Hematopoietic multipotent progenitor cell (in vitro differentiated cells): Measurements from ENCODE around the gene FUS. TPM values are rescaled to one million over a fixed set of nuclear protein-coding genes. Genes with fewer than 3 reads are reported as not detected.
"Not testable (repeated sequence)": the region's sequence is repeated elsewhere in the genome, so short reads cannot be mapped to it uniquely, and the experiment has no call there.

ENCODE experiments used
- DNase-seq, 3 donors: peaks; one replicate each; pipeline ENCODE4 v3.0.0-alpha.2; 2011 to 2015; ENCODE audit warnings: low read depth in 2 of 3, low spot score in 2 of 3
- total RNA-seq: library from RNA; depleted of rRNA; stranded (reverse); fragments of >200 nt; gene quantifications from one replicate; pipeline ENCODE4 v1.2.3, GENCODE V29; 2012

The FUS gene
- total RNA-seq, 1 donor, result 104 TPM

GRCh38 chr16:31143011-31143693, 36.8 kb upstream of the FUS start:
- no peak for DNase-seq

DNA sequence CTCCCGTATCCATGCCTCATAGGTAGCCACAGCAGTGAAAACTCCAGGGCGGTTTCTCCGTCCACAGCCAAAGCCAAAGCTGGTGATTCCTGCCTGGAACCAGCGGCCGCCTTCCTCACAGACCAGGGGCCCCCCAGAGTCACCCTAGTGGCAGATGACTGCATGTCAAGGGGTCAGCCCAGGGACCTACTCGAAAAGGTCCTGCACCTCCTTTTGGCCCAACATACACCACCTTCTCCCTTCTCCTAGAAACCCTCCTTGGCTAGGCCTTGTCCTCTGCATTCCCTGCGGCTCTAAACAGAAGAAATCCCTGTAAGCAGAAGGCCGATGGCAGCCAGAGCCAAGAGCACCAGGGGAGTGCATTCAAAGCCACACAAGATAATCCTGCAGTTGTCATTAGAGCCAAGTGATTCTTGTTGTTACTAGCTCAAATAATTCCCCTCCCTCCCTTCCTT, 36.2 kb upstream of the FUS start:
- DNase-seq, result no peak

GRCh38 chr16:31144418-31144817, 35.5 kb upstream of the FUS start:
- not testable (repeated sequence) for DNase-seq

- no peak for DNase-seq
Observed at GRCh38 chr16:31145398-31145990, 34.4 kb upstream of the FUS start.

- DNase-seq, result no peak
Observed at GRCh38 chr16:31147574-31147973, 32.4 kb upstream of the FUS start.

GRCh38 chr16:31148281-31148728, 31.6 kb upstream of the FUS start:
- no peak for DNase-seq

GRCh38 chr16:31148896-31149295, 31.0 kb upstream of the FUS start:
- DNase-seq, result no peak

- no peak for DNase-seq
Observed at GRCh38 chr16:31149332-31149731, 30.6 kb upstream of the FUS start.

DNA sequence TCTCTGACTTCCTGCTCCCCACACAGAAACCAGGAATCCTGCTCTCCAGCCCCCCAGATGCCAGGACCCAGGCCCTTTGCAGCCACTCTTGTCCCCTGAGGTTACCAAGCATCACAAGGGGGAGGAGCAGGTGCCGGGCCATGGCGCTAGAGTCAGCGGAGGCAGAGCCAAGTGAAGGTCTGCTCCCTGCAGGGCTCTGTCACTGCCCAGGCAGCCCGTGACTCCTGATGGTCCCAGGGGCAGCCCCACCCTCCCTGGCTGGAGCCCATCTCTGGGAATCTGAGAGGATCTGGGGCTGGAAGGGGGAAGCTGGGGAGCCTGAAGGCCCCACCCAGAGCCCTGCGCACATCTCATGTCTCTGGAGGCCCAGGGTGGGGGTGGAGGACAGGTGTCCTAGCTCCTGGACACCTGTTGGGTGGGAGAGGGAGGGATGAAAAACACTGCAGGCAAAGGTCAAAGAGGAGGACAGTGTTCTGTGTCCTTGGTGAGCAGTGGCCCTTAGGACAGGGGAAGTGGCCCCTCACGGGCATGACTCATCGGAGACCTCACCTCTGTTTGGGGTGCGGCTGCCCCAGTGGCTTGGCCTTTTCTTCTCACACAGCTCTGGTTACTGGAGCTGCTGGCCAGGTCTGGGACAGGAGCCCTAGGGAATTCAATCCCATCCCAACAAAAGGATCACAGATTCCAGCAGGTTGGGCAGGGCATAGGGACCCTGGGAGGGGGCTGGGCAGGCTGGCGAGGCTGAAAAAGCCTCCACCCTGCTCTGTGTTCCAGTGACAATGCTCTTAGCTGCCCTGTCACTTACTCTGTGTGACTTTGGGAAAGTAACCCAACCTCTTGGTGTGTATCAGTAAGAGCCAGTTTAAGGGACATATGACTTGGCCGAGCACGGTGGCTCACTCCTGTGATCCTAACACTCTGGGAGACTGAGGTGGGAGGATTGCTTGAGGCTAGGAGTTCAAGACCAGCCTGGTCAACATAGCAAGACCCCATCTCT, 29.7 kb upstream of the FUS start, which contains the start of gene PRSS36:
Gene PRSS36 (minus strand): TSS at position 173 of the 997 bp plus-strand sequence. CDS start 31 bp downstream, at position 142.
- DNase-seq, result no peak

- DNase-seq, result not testable (repeated sequence)
Observed at GRCh38 chr16:31150976-31151375, 29.0 kb upstream of the FUS start.

DNA sequence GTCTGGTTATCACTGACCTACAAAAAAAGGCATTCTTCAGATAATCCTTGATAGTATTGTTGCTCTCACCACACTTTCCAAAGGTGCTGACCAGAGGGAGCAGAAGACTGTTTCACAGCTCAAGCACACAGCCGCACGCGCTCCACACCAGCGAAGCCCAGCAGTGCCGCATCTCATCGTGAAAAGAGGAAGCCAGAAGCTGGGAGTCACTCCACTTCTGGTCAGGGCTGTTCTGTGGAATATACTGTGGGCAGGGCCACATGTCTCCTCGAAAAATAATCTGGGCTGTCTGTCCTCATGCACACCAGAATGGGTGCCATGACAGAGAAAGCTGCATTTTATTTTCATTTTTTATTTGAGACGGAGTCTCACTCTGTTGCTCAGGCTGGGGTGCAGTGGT, 22.8 kb upstream of the FUS start:
- DNase-seq, result peak in 1 of 3 donors; percentile 53

GRCh38 chr16:31167315-31167714, 12.6 kb upstream of the FUS start:
- no peak for DNase-seq

- DNase-seq, result no peak
Observed at GRCh38 chr16:31168848-31169247, 11.1 kb upstream of the FUS start.

- DNase-seq, result not testable (repeated sequence)
Observed at GRCh38 chr16:31170048-31170447, 9.9 kb upstream of the FUS start.

DNA sequence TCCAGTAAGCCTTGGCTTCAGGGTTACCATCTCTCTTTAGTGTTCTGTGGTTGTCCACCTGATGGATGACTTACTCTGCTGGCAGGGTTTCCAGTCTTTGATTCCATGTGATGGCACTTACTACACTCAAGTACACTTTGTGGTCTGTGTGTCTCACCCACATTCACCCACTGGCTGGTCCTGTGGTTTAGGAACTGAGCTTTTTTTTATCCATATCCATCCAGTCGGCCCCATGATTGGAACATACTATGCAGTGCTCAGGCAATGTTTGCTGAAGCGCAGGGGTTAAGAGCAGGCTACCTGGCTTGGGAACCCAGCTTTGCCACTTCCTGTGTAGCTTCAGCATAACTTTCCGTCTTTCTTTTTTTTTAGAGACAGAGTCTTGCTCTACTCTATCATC, 2.8 kb upstream of the FUS start:
- DNase-seq, result peak in 2 of 3 donors; percentile 67 to 76

DNA sequence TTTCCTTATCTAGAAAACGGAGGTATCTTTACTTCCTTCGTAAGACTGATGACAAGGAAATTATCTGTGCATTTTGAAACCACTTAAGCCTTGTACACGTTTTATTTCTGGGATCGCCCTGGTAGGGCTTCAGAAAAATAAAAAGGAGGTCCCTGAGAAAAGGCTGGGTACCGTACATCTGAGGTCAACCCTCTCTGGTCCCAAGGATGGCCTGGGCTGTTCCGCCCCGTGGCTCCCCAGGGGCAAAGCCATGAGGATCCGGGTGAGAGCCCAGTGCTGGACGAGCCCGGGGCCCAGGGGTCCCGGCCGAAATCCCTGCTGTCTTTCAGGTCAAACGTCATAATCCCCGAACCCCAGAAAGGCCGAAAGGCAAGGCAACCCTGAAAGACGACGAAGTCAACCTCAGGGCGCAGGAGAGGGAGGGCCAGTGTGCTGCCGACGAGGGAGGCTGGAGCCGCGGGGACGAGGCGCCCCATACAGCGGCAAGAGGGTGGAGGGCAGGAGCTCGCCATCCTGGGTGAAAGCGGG, 656 bp upstream of the FUS start:
- DNase-seq, result no peak

GRCh38 chr16:31181102-31181830, 1.3 kb downstream of the FUS start:
- no peak for DNase-seq

DNA sequence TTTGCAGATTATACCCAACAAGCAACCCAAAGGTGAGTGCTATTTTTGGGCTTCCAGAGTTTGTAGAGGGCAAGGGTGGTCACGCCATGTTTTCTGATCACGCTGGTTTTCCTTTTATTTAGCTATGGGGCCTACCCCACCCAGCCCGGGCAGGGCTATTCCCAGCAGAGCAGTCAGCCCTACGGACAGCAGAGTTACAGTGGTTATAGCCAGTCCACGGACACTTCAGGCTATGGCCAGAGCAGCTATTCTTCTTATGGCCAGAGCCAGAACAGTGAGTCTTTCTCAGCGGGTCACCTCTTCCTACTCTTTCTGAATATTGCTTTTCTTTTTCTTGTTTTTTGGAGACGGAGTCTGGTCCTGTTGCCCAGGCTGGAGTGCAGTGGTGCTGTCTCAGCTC, 2.5 kb downstream of the FUS start:
- no peak for DNase-seq

DNA sequence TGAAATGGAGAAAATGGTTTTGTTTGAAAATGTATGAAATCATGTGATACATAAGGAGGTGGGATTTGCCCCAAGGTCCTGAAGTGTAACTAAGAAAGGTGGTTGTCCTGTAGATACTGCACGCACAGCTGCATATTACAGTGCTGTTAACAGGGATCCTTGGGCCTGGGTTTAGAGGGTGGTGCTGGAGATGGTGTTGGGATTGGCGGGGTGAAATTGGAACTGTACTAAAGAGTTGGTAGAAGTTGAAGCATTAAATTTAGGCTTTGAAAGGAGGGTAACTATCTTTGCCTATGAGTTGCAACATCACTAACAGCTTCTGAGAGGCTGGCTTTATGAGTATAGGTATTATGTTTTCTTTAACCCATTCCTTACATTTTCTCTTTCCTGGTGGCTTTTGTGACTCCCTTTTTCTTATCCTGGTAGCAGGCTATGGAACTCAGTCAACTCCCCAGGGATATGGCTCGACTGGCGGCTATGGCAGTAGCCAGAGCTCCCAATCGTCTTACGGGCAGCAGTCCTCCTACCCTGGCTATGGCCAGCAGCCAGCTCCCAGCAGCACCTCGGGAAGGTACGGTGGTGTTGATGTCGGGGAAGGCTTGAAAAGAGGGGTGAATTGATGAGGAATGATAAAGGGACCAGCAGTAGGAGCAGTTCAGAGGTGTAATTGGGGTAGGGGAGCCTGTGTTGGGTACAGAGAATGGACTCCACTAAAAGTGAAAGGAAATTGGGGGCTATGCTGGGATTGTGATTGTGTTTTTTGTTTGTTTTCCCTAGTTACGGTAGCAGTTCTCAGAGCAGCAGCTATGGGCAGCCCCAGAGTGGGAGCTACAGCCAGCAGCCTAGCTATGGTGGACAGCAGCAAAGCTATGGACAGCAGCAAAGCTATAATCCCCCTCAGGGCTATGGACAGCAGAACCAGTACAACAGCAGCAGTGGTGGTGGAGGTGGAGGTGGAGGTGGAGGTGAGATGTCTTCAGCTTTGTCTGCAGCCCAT, 3.8 kb downstream of the FUS start:
- no peak for DNase-seq
